ENCODE results near the gene YY2. TPM values are rescaled to one million over a fixed set of nuclear protein-coding genes. Genes with fewer than 3 reads are reported as not detected.

YY2 gene
- total and polyA plus RNA-seq, 2 of the 8 experiments (the other 6 are each of a cell fraction or from before 2014, with no cell fraction given), result 0.60 to 1.5 TPM

DNA sequence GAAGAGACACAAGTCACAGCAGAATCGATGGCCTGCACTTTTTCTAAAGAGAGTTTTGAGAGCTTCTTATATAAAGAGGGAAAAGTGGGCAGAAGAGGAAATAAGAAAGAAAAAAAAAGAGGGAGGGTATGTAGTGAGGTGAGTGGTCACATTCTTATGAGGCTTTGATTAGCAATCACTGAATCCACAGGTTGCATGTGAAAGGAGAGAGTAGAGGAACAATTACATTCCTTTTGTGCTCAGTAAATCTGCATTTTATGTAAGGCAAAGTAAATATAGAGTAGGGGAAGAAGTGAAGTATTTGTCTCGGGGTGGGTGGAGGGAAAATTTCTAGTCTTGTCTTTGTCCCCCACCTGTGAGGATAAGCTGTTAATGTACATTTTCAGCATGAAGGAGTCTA lies 43.2 kb upstream of the YY2 start:
- no peak overlapping the region for H3K18ac ChIP-seq (ENCODE audit: extremely low read depth, low read length)
- H4K5ac ChIP-seq (ENCODE audit: insufficient read length, low read depth, low read length), result no peak overlapping the region
- no peak overlapping the region for H3K27ac ChIP-seq (ENCODE audit: low read depth, low read length)
- H2BK20ac ChIP-seq (ENCODE audit: low read length), result no peak overlapping the region
- no peaks in the 10 kb centered on the region for H4K20me1 ChIP-seq (replicated peaks in 1 of 2; ENCODE audit: control insufficient read depth in 1 of 2, insufficient read depth in 2 of 2, low read length in 2 of 2)
- H3K27me3 ChIP-seq (replicated peaks in 1 of 4; ENCODE audit: control insufficient read depth in 3 of 4, extremely low read depth in 1 of 4, insufficient read depth in 3 of 4, low read length in 3 of 4), result no peaks in the 10 kb centered on the region
- H3K79me2 ChIP-seq (ENCODE audit: control insufficient read depth in 1 of 2, insufficient read depth in 2 of 2, low read length in 2 of 2), result no peaks in the 10 kb centered on the region
- H2AK5ac ChIP-seq (ENCODE audit: low read depth, low read length), result no peak overlapping the region
- no peak overlapping the region for H2AFZ ChIP-seq (ENCODE audit: low read length)
- 0 out of 2 replicates have a peak overlapping the region, but pooled peaks have one; percentile 29 for H2BK12ac ChIP-seq (ENCODE audit: low read depth, low read length)
- H3K4me1 ChIP-seq (replicated peaks in 1 of 4; ENCODE audit: control insufficient read depth in 3 of 4, insufficient read depth in 4 of 4, low read length in 3 of 4), result peaks cover 0 to 7% (median 4%) of the 10 kb centered on the region in 4 experiments; a peak in 3 of 7 replicates
- no peaks in the 10 kb centered on the region for H3K79me1 ChIP-seq (ENCODE audit: low read depth, low read length)
- no peak overlapping the region for H4K91ac ChIP-seq (replicated peaks; ENCODE audit: insufficient read length, low read length)
- H3K23ac ChIP-seq (ENCODE audit: insufficient read length), result no peak overlapping the region
- DNase-seq (ENCODE audit: low read depth in 1 of 2, low spot score in 2 of 2) (no peak), FAIRE-seq (peak; percentile 32)
- WGBS, 2 experiments (ENCODE audit: extremely low coverage in 1 of 2, insufficient coverage in 1 of 2, insufficient read length in 1 of 2, insufficient replicate concordance in 2 of 2, low coverage in 1 of 2, low lambda C conversion rate in 2 of 2, missing lambda C conversion rate in 1 of 2), result 63% methylated on average over 2 of the region's 2 CpGs; no CpG with 5 or more reads in 1 of the 2 experiments
- H3K4ac ChIP-seq (replicated peaks; ENCODE audit: insufficient read length, low read depth, low read length), result no peak overlapping the region
- H3K9ac ChIP-seq (replicated peaks in 1 of 4; ENCODE audit: extremely low read depth in 1 of 4, low read depth in 3 of 4, low read length in 3 of 4), result no peak overlapping the region
- no peak overlapping the region for H4K8ac ChIP-seq (ENCODE audit: extremely low read depth, insufficient read depth, low read length)
- no peak overlapping the region for H2BK120ac ChIP-seq (replicated peaks; ENCODE audit: low read depth, low read length)
- H3K9me3 ChIP-seq (ENCODE audit: insufficient read depth in 2 of 2, low read depth in 1 of 2, low read length in 1 of 2), result peaks cover 7 to 11% of the 10 kb centered on the region in 2 experiments; a peak in 2 of 4 replicates
- no peak overlapping the region for H3K56ac ChIP-seq (replicated peaks; ENCODE audit: insufficient read length, low read depth, low read length)
- H2BK5ac ChIP-seq (ENCODE audit: low read depth, low read length), result 0 out of 2 replicates have a peak overlapping the region, but pooled peaks have one; percentile 41
- no peak overlapping the region; a peak in 1 of 8 replicates for H3K4me3 ChIP-seq (ENCODE audit: extremely low read depth in 1 of 4, insufficient read depth in 2 of 4, low read depth in 3 of 4, low read length in 4 of 4)
- CTCF ChIA-PET (ENCODE audit: partially characterized antibody), result interaction anchor here (0.6 to 2.0 kb wide), 4 partner anchors 25 to 120 kb away, joined by 3 to 7 read pairs (median 5); no protein-coding TSS in a partner anchor
- TF ChIP-seq SP1 (IDR thresholded peaks at IDR 0.05; ENCODE audit: low read depth, low read length) (peak; percentile 32; the same call in 1 of the 2 replicates), CBX5 (IDR thresholded peaks at IDR 0.05; ENCODE audit: low read depth, low read length) (no peak)
- H3K36me3 ChIP-seq (ENCODE audit: control insufficient read depth in 2 of 4, insufficient read depth in 4 of 4, low read length in 3 of 4), result 0 out of 8 replicates have a peak, but pooled peaks cover 0 to 5% (median 0%) of the 10 kb centered on the region in 4 experiments
- H3K23me2 ChIP-seq (ENCODE audit: low read depth, low read length), result no peaks in the 10 kb centered on the region
- H3K14ac ChIP-seq (ENCODE audit: insufficient read length), result no peak overlapping the region
- POLR2A ChIA-PET (ENCODE audit: partially characterized antibody), result interaction anchor here (2.1 kb wide), 1 partner anchor 10 kb away, joined by 9 read pairs; no protein-coding TSS in a partner anchor
- H2BK15ac ChIP-seq (ENCODE audit: low read length), result no peak overlapping the region
- 0 out of 4 replicates have a peak overlapping the region, but pooled peaks of 1 of the 2 experiments have one; percentile 37 for H3K4me2 ChIP-seq (ENCODE audit: insufficient read depth in 1 of 2, low read depth in 2 of 2, low read length in 2 of 2)
